Measurements from ENCODE around the gene PTPN7. TPM values are rescaled to one million over a fixed set of nuclear protein-coding genes. Genes with fewer than 3 reads are reported as not detected.

The PTPN7 gene
- total and polyA plus RNA-seq, 2 donors (not counting 3 experiments of a cell fraction or from before 2014, with no cell fraction given), result 0.86 to 1.8 TPM

- FAIRE-seq, result no peak
- BruUV-seq (replicated peaks), result no TSS peak
Observed at GRCh38 chr1:202106340-202107254, 53.8 kb downstream of the PTPN7 start.

GRCh38 chr1:202105571-202106339 lies 54.6 kb downstream of the PTPN7 start:
- intact Hi-C loops (cut with micrococcal nuclease), result no loop called here
- dilution Hi-C loops (cut with MboI; ENCODE audit: extremely low pct_ligation_motif_present, low sequenced_read_pairs), result no loop called here
- Histone ChIP-seq H3K27ac (ENCODE audit: insufficient read depth, low read depth, low read length) (no peak overlapping the region), H3K9me1 (replicated peaks; ENCODE audit: control insufficient read depth, extremely low read depth, insufficient read depth, low read length) (no peaks in the 10 kb centered on the region), H4K20me1 (replicated peaks; ENCODE audit: control insufficient read depth, extremely low read depth, insufficient read depth, low read length) (no peaks in the 10 kb centered on the region), H3K4me1 (ENCODE audit: control insufficient read depth, extremely low read depth, insufficient read depth, low read length) (no peaks in the 10 kb centered on the region), H3K79me2 (ENCODE audit: control insufficient read depth, insufficient read depth, low read length) (no peaks in the 10 kb centered on the region), H3K36me3 (ENCODE audit: control insufficient read depth in 2 of 2, extremely low read depth in 1 of 2, insufficient read depth in 2 of 2, low read length in 2 of 2) (no peaks in the 10 kb centered on the region), H3K9ac (replicated peaks; ENCODE audit: extremely low read depth, insufficient read depth, low read length) (no peak overlapping the region), H3K27me3 (ENCODE audit: control insufficient read depth in 2 of 2, insufficient read depth in 2 of 2, low read length in 2 of 2) (no peaks in the 10 kb centered on the region), H3K4me3 (replicated peaks in 1 of 3; ENCODE audit: insufficient read depth in 1 of 3, low read depth in 1 of 3, low read length in 3 of 3) (no peak overlapping the region), H3K4me2 (ENCODE audit: insufficient read depth, low read length) (no peak overlapping the region), H3K9me3 (replicated peaks; ENCODE audit: control insufficient read depth, insufficient read depth, low read length) (no peaks in the 10 kb centered on the region), H2AFZ (ENCODE audit: low read depth, low read length) (peak overlapping the region; percentile 1)
- ChIA-PET POLR2A (no interaction called here), CTCF (interaction anchor here (0.7 to 1.5 kb wide), 7 partner anchors 14 to 106 kb away, joined by 3 to 5 read pairs (median 3); no protein-coding TSS in a partner anchor)
- DNase-seq (ENCODE audit: low read depth, low spot score) (no peak), FAIRE-seq (no peak)
- BruUV-seq (replicated peaks), result no TSS peak
- no peak for TF ChIP-seq POLR2AphosphoS5 (IDR thresholded peaks at IDR 0.05; ENCODE audit: insufficient read depth, low read depth, low read length)
- TF ChIP-seq MAX (IDR thresholded peaks at IDR 0.05; ENCODE audit: insufficient read depth, insufficient read length), result no peak
- TF ChIP-seq JUN (IDR thresholded peaks at IDR 0.05; ENCODE audit: borderline replicate concordance, insufficient read depth, insufficient read length, low read depth), result no peak
- no peak for TF ChIP-seq FOS (IDR thresholded peaks at IDR 0.05; ENCODE audit: borderline replicate concordance, insufficient read depth, low read length)
- no peak for TF ChIP-seq MYC (IDR thresholded peaks at IDR 0.05; ENCODE audit: low read depth, low read length)

More at GRCh38 chr1:202106340-202107254, 53.8 kb downstream of the PTPN7 start:
- ChIA-PET CTCF (interaction anchor here (0.7 to 1.5 kb wide), 6 partner anchors 15 to 107 kb away, joined by 3 to 5 read pairs (median 3); no protein-coding TSS in a partner anchor), POLR2A (no interaction called here)
- Histone ChIP-seq H3K27ac (ENCODE audit: insufficient read depth, low read depth, low read length) (no peak overlapping the region), H3K9ac (replicated peaks; ENCODE audit: extremely low read depth, insufficient read depth, low read length) (no peak overlapping the region), H3K9me3 (replicated peaks; ENCODE audit: control insufficient read depth, insufficient read depth, low read length) (no peaks in the 10 kb centered on the region), H3K4me1 (ENCODE audit: control insufficient read depth, extremely low read depth, insufficient read depth, low read length) (no peaks in the 10 kb centered on the region), H3K9me1 (replicated peaks; ENCODE audit: control insufficient read depth, extremely low read depth, insufficient read depth, low read length) (no peaks in the 10 kb centered on the region), H3K36me3 (ENCODE audit: control insufficient read depth in 2 of 2, extremely low read depth in 1 of 2, insufficient read depth in 2 of 2, low read length in 2 of 2) (no peaks in the 10 kb centered on the region), H3K79me2 (ENCODE audit: control insufficient read depth, insufficient read depth, low read length) (no peaks in the 10 kb centered on the region), H3K27me3 (ENCODE audit: control insufficient read depth in 2 of 2, insufficient read depth in 2 of 2, low read length in 2 of 2) (no peaks in the 10 kb centered on the region), H4K20me1 (replicated peaks; ENCODE audit: control insufficient read depth, extremely low read depth, insufficient read depth, low read length) (no peaks in the 10 kb centered on the region), H3K4me3 (replicated peaks in 1 of 3; ENCODE audit: insufficient read depth in 1 of 3, low read depth in 1 of 3, low read length in 3 of 3) (no peak overlapping the region), H2AFZ (ENCODE audit: low read depth, low read length) (no peak overlapping the region), H3K4me2 (ENCODE audit: insufficient read depth, low read length) (no peak overlapping the region)
- intact Hi-C loops (cut with micrococcal nuclease), result no loop called here
- DNase-seq (ENCODE audit: low read depth, low spot score), result no peak
- dilution Hi-C loops (cut with MboI; ENCODE audit: extremely low pct_ligation_motif_present, low sequenced_read_pairs), result no loop called here
- no peak for TF ChIP-seq MYC (IDR thresholded peaks at IDR 0.05; ENCODE audit: low read depth, low read length)
- TF ChIP-seq GATA2 (IDR thresholded peaks at IDR 0.05; ENCODE audit: insufficient read depth, insufficient read length, low read depth, low read length), result no peak
- TF ChIP-seq EZH2 (IDR thresholded peaks at IDR 0.05; ENCODE audit: borderline replicate concordance, low read depth, low read length, severe bottlenecking), result no peak
- no peak for TF ChIP-seq JUN (IDR thresholded peaks at IDR 0.05; ENCODE audit: borderline replicate concordance, insufficient read depth, insufficient read length, low read depth)
- no peak for TF ChIP-seq POLR2AphosphoS5 (IDR thresholded peaks at IDR 0.05; ENCODE audit: insufficient read depth, low read depth, low read length)
- no peak for TF ChIP-seq MAX (IDR thresholded peaks at IDR 0.05; ENCODE audit: insufficient read depth, insufficient read length)

Measured in endothelial cell of umbilical vein (primary cell).